ENCODE data around the gene NCBP3. TPM values are rescaled to one million over a fixed set of nuclear protein-coding genes. Genes with fewer than 3 reads are reported as not detected.
A peak's percentile ranks its signal among the peaks of the same experiment; 100 is the strongest.

NCBP3 gene
- total and polyA plus RNA-seq, 9 of the 15 experiments (the other 6 are each of a cell fraction or from before 2014, with no cell fraction given), result 3.1 to 25.5 (median 20.5) TPM

DNA sequence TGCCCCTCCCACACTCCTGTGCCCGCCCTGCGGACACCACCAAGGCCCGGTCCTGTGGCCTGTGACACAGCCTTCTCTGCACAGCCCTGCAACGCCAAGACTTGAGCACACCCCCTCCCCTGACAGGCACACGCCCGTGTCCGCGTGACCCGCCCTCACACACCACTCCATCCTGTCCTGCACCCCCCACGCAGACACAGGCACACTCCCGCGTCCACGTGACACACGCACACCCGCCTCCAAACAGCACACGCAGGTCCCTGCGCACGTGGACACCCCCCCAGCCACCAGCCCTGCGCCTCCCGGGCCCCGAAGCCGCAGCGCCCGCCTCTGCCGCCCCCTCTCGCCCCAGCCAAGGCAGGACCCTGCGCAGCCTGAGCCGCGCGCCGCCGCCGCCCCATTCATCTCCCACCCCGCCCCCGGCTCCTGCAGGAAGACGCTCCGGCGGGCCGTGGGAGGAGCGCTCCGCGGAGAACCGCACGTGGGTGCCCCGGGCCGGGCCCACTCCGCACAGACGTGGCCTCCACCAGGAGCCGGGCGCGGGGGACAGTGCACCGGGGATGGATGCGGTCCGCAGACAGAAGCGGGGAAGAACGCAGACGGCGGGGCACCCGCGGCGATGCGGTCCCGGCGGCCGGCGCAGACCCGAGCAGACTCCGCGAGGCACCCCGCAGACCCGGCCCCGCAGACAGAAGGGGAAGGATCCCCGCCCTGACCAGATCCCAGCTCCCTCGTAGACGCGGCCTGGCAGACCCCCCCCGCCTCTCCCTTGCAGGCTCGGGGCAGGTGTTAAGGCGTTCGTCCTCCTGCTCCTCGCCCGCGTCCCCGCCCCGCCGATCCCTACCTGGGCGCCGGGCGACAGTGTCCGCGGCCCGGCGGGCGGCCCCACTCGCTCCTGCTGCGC is 46.3 kb upstream of the NCBP3 start (continued):
- TF ChIP-seq GTF2A2 (tag; IDR thresholded peaks at IDR 0.05), result no peak
- peak; percentile 71 for TF ChIP-seq TOE1 (IDR thresholded peaks at IDR 0.05; ENCODE audit: borderline replicate concordance)
- no peak for TF ChIP-seq TOE1 (CRISPR knock-in tag; IDR thresholded peaks at IDR 0.05; ENCODE audit: borderline replicate concordance, low read depth)
- TF ChIP-seq ZNF324 (CRISPR knock-in tag; IDR thresholded peaks at IDR 0.05), result no peak
- TF ChIP-seq ZNF696 (CRISPR knock-in tag; conservative IDR thresholded peaks at IDR 0.05), result no peak
- no peak for TF ChIP-seq ZFP30 (CRISPR knock-in tag; IDR thresholded peaks at IDR 0.05; ENCODE audit: borderline replicate concordance)
- TF ChIP-seq HDAC2 (IDR thresholded peaks at IDR 0.05), result no peak
- TF ChIP-seq NCOR1 (IDR thresholded peaks at IDR 0.05), result no peak
- TF ChIP-seq, protein P1, sequence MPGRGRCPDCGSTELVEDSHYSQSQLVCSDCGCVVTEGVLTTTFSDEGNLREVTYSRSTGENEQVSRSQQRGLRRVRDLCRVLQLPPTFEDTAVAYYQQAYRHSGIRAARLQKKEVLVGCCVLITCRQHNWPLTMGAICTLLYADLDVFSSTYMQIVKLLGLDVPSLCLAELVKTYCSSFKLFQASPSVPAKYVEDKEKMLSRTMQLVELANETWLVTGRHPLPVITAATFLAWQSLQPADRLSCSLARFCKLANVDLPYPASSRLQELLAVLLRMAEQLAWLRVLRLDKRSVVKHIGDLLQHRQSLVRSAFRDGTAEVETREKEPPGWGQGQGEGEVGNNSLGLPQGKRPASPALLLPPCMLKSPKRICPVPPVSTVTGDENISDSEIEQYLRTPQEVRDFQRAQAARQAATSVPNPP (IDR thresholded peaks at IDR 0.05; ENCODE audit: borderline replicate concordance, insufficient read depth, insufficient read length), result no peak
- TF ChIP-seq ZNF780A (CRISPR knock-in tag; IDR thresholded peaks at IDR 0.05), result no peak
- TF ChIP-seq PRMT5 (CRISPR knock-in tag; IDR thresholded peaks at IDR 0.05), result no peak
- TF ChIP-seq, protein P2, sequence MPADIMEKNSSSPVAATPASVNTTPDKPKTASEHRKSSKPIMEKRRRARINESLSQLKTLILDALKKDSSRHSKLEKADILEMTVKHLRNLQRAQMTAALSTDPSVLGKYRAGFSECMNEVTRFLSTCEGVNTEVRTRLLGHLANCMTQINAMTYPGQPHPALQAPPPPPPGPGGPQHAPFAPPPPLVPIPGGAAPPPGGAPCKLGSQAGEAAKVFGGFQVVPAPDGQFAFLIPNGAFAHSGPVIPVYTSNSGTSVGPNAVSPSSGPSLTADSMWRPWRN (IDR thresholded peaks at IDR 0.05; ENCODE audit: low read depth), result peak; percentile 71; the same call in 1 of the 2 replicates
- TF ChIP-seq, protein P3, sequence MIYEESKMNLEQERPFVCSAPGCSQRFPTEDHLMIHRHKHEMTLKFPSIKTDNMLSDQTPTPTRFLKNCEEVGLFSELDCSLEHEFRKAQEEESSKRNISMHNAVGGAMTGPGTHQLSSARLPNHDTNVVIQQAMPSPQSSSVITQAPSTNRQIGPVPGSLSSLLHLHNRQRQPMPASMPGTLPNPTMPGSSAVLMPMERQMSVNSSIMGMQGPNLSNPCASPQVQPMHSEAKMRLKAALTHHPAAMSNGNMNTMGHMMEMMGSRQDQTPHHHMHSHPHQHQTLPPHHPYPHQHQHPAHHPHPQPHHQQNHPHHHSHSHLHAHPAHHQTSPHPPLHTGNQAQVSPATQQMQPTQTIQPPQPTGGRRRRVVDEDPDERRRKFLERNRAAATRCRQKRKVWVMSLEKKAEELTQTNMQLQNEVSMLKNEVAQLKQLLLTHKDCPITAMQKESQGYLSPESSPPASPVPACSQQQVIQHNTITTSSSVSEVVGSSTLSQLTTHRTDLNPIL (CRISPR knock-in tag; IDR thresholded peaks at IDR 0.05), result no peak
- TF ChIP-seq, protein P4, sequence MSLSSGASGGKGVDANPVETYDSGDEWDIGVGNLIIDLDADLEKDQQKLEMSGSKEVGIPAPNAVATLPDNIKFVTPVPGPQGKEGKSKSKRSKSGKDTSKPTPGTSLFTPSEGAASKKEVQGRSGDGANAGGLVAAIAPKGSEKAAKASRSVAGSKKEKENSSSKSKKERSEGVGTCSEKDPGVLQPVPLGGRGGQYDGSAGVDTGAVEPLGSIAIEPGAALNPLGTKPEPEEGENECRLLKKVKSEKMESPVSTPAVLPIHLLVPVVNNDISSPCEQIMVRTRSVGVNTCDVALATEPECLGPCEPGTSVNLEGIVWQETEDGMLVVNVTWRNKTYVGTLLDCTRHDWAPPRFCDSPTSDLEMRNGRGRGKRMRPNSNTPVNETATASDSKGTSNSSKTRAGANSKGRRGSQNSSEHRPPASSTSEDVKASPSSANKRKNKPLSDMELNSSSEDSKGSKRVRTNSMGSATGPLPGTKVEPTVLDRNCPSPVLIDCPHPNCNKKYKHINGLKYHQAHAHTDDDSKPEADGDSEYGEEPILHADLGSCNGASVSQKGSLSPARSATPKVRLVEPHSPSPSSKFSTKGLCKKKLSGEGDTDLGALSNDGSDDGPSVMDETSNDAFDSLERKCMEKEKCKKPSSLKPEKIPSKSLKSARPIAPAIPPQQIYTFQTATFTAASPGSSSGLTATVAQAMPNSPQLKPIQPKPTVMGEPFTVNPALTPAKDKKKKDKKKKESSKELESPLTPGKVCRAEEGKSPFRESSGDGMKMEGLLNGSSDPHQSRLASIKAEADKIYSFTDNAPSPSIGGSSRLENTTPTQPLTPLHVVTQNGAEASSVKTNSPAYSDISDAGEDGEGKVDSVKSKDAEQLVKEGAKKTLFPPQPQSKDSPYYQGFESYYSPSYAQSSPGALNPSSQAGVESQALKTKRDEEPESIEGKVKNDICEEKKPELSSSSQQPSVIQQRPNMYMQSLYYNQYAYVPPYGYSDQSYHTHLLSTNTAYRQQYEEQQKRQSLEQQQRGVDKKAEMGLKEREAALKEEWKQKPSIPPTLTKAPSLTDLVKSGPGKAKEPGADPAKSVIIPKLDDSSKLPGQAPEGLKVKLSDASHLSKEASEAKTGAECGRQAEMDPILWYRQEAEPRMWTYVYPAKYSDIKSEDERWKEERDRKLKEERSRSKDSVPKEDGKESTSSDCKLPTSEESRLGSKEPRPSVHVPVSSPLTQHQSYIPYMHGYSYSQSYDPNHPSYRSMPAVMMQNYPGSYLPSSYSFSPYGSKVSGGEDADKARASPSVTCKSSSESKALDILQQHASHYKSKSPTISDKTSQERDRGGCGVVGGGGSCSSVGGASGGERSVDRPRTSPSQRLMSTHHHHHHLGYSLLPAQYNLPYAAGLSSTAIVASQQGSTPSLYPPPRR (CRISPR knock-in tag; IDR thresholded peaks at IDR 0.05; ENCODE audit: borderline replicate concordance), result no peak
